HG03135 (cell line): Measurements from ENCODE around the gene CYP4F12.

Source experiments
- ATAC-seq: cut with Tn5 transposase; IDR thresholded peaks from one replicate; pipeline ENCODE4 v1.9.1; 2021; ENCODE audit warnings: mild to moderate bottlenecking, moderate library complexity; ENCODE audit not compliant: unreplicated experiment

The CYP4F12 gene

DNA sequence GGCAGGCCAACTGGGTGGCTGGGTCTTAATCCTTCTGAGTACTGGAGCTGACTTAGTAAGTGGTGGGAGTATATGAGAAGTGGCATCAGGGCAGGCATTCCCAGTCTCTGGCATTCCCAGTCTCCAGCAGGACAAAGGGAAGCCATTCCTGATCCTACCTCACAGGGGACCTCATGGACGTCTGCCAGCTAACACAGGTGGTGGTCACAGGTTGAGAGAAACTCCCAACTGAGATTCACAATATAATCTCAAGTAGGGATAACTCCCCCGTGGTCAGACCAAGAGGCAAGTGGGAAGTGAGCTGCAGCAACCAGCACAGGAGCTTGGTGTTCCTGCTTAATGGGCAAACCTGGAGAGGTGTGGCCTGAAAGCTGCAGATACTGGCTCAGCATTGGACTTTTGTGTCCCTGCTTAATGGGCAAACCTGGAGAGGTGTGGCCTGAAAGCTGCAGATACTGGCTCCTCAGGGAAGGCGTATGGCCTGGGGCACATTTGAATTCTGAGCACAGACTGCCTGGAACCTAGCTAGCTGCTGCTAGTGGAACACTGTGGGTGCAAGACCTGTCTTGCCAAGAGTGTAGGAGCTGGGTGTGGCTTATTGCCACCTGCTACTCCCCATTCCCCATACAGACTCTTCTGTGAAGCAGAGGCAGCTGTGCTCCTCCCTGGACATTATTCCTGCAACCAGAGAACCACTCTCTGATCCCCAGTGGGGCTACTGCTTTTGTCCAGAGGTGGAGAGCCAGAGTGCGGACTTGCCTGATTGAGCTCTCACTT lies 29.1 kb downstream of the CYP4F12 start:
- no peak for ATAC-seq

DNA sequence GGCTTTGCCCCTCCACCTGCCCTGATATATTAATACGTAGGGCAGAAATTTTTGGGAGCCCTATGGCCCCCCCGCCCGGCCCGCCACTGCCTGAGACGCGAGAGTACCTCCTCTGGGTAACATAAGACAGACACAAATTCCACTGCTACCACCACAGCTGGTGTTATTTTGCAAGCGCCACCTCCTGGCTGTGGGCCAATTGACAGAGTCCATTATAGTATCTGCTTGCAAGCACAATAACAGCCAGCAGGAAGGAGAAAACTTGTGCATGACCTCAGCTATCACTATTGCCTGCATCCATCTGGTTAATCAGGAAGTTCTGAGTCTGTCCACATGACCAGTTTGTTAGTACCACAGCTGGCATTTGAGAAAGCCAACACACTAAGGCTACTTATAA lies 29.6 kb downstream of the CYP4F12 start:
- no peak for ATAC-seq

DNA sequence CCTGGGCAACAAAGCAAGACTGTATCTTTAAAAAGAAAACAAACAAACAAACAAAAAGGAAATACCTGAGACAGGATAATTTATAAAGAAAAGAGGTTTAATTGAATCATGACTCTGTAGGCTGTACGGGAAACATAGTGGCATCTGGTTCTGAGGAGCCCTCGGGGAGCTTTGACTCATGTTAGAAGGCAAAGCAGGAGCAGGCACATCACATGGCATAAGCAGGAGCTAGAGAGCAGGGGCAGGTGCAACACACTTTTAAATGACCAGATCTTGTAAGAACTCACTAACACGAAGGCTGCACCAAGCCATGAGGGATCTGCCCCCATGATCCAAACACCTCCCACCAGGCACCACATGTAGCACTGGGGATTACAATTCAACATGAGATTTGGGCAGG lies 41.8 kb downstream of the CYP4F12 start:
- ATAC-seq = no peak

DNA sequence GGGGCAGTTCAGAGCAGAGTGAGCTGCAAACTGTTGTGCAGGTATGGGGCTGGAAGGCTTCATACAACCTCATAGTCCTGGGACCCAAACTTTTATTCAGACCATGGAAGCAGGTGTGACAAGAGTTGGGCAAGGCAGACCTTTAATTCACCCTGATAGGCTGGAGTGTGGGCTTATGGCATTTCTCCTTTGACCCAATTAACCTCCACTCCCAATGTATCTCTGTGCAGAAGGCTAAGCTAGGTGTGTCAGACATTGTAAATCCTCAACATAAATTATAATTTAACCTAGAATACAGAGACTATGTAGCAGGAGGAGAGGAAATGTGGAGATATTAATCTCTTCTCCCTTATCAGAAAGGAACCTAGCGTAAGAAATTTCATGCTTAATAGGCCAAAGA lies 42.8 kb downstream of the CYP4F12 start:
- no peak for ATAC-seq

DNA sequence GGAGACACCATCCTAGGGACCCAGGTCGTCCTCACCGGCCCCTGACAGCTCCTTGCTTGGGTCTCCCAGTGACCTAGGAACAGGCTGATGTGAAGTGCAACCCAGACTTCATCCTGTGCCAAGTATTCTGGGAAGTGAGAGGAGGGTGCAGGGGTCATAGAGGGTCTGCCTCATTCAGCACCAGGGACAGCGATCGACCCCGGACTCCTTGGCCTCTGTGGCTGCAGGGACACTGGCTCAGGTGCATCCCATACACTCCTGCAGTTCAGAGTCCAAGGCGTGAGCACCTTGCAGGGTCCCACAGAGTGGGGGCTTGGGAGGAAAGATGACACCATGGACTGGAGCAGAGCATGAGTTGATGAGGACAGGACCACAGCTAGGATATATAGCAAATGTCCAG lies 44.9 kb downstream of the CYP4F12 start:
- no peak for ATAC-seq

DNA sequence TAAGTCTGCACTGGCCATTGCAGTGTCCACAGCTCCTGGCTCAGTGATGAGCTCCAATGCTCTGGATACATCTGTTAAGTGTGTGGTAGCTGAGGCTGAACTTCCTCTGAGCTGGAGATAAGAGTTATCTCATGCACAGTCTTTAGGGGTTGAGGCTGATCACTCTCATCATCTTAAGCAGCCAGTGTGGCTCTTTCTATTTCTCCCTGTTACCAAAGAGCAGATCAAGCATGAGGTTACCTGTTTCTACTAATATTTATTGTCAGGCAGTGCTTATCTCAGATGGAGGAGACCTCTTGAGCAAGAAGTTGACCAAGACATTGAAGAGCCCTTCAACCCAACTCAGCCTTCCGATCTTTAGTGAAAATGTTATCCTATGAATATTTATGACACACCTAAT lies 48.4 kb downstream of the CYP4F12 start:
- no peak for ATAC-seq

DNA sequence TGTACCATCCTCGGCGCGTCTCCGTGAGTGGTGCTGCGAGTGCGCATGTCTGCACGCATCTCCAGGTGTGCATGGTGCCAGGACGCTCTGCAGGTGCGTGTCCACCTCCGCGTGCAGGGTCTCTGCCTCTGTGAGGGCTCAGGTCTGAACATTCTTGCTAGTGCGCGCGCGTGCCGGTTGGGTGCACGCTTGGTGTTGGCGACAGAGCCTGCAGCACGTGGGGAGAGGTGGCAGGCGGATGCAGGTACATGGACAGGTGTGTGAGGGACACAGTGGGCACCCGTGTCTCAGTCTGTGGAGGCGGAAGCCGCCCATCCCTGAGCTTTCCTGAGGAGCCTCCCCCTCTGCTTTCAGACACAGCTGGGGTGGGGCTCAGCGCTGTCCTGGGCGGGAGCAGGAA lies 50.1 kb downstream of the CYP4F12 start:
- no peak for ATAC-seq

DNA sequence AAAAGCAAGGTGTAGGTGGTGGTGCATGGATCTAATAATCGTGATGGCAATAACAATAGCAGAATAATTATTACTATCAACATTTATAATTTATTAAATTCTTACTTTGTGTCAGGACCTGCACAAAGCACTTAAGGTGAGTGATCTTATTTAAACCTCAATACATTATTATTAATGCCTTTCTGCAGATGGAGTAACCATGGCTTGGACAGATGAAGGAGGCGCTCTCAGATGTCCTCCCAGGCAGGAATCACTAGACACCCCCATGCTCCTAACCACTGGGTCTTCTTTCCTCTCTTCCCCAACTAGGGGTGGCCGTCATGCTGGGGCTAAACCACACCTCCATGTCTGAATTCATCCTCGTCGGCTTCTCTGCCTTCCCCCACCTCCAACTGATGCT lies 54.8 kb downstream of the CYP4F12 start, which contains the start of gene OR10H2:
Gene OR10H2, plus strand, starts transcription at position 301 of the 400 bp plus-strand sequence. Its CDS starts 20 bp downstream, at position 321.
- ATAC-seq = no peak

DNA sequence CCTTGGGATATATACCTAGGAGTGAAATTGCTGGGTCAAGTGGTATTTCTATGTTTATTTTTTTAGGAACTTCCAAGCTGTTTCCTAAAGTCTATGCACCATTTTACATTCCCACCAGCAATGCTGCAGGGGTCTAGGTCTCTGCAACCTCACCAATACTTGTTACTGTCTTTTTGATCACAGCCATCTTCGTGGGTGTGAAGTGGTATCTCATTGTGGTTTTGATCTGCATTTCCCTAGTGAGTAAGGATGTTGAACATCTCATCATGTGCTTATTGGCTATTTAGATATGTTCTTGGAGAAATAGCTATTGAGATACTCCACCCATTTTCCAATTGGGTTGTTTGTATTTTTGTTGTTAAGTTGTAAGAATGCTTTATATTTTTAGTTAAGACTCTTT lies 57.7 kb downstream of the CYP4F12 start:
- no peak for ATAC-seq

DNA sequence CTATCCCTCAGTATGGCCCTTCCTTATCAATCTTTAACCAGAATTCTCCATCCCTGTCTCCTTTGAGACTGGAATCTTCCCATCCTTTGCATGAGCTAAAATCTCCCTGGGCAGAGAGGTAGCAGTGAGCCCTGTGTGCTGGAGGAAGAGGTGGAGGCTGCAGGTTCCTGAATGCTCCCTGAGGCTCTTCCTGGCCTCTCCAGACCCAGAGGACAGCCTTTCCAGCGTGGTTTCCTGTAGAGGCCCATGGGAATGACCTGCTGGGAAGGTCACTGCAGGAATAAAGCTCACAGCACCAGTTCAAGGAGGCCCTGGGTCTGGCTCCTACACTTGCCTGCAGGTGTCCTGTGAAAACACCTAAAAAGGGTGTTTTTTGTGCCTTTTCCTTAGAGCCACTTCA lies 59.5 kb downstream of the CYP4F12 start:
- no peak for ATAC-seq

DNA sequence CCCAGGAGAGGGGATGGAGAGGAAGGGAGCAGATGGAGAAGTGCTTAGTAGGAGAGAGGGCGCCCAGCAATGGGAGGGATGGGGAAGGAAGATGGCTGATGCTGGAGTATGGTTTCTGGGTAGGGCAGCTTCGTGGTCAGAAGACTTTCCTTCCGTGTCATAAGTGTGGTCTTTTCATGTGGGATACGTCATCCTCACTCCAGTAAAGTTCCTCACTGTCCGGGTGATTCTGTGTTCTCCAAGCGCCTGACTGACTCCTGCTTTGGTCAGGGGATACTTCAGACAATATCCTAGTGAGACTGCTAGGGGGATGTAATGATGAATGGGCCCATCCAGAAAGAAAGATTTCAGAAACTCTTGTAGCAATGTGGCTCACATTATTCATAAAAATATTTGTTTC lies 61.0 kb downstream of the CYP4F12 start:
- ATAC-seq = no peak

DNA sequence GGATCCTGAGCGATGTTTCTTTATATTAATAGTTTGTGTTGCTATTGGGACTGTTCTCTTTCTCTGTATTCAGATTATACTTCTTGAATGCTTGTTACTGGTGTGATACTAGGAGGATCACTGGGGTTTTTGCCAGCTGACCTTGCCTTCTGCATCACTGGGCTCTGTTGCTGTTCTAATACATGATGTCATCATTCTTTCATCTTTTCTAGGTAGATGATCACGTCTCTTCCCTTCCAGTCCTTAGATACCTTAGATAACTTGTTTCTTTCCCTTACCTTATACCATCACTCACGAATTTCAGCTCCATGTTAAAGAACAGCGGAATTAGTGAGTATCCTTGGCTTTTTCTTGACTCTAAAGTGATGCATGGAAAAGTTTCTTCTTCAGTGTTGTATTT lies 64.8 kb downstream of the CYP4F12 start, which contains the start of gene OR10H3:
Gene OR10H3, plus strand, starts transcription at position 264 of the 400 bp plus-strand sequence. CDS start 3,408 bp downstream, outside the sequence.
- no peak for ATAC-seq

DNA sequence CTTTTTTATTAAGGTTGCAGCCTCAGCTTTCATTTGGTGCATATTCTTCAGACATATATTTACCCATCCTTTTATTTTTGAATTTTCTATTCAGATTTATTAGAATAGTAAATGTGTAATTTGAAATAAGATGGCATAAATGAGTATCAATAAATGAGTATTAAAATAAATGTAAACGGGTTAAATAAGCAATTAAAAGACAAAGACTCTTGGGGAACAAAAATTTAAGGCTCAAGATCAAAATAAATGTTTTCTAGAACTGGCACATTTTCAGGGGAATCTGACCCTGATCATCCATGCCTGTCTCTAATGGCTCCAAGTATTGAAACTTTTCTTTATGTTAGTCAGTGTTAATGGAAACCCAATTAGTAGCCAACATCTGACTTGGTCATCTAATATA lies 67.9 kb downstream of the CYP4F12 start:
- no peak for ATAC-seq
